Activated T-helper 1 cell treated with anti-CD3 and anti-CD28 coated beads, Interleukin-12 subunit alpha, Interleukin-12 subunit beta, Interleukin-2, Interleukin-4 antibody, amounts not matched to agents 30 ng/mL and 10 ng/mL and 1 ng/mL, durations not matched to agents 14 hours and 24 hours and 36 hours (primary cell): ENCODE data around the gene DGCR2. TPM values are rescaled to one million over a fixed set of nuclear protein-coding genes. Genes with fewer than 3 reads are reported as not detected.

Experiments used
- DNase-seq: peaks from one replicate; pipeline ENCODE4 v3.0.0; 2021; ENCODE audit warnings: low spot score
- H3K27ac Mint-ChIP-seq: one replicate; pipeline ENCODE4 v1.8.0; 2021; ENCODE audit warnings: mild to moderate bottlenecking, mixed read lengths
- H3K27me3 Mint-ChIP-seq: one replicate; pipeline ENCODE4 v1.8.0; 2022; ENCODE audit warnings: mild to moderate bottlenecking, moderate library complexity, mixed read lengths; ENCODE audit not compliant: insufficient read depth
- H3K36me3 Mint-ChIP-seq: one replicate; pipeline ENCODE4 v1.8.0; 2021; ENCODE audit warnings: low read depth, mixed read lengths
- H3K4me1 Mint-ChIP-seq: one replicate; pipeline ENCODE4 v1.8.0; 2021; ENCODE audit warnings: low read depth, mixed read lengths
- H3K4me3 Mint-ChIP-seq: one replicate; pipeline ENCODE4 v1.8.0; 2021; ENCODE audit warnings: mild to moderate bottlenecking, moderate library complexity, mixed read lengths
- H3K9me3 Mint-ChIP-seq: one replicate; pipeline ENCODE4 v1.8.0; 2021; ENCODE audit warnings: mixed read lengths
- intact Hi-C: fragments of 100-400 bp; cut with micrococcal nuclease; formaldehyde crosslinking; loops from one replicate; pipeline ENCODE4 v1.15.1; 2024
- total RNA-seq: library from RNA; stranded (reverse); gene quantifications from 2 replicates; pipeline ENCODE4 v1.2.3, GENCODE V29; 2022

The DGCR2 gene
- total RNA-seq, 1 donor from 2014 or later, result 23.2 TPM

GRCh38 chr22:19139001-19139356, 16.8 kb upstream of the DGCR2 start:
- Mint-ChIP-seq H3K27ac (no peak overlapping the region), H3K9me3 (no peaks in the 10 kb centered on the region), H3K4me3 (no peak overlapping the region), H3K4me1 (peaks cover 15% of the 10 kb centered on the region), H3K27me3 (no peaks in the 10 kb centered on the region), H3K36me3 (peaks cover 26% of the 10 kb centered on the region)
- DNase-seq, result no peak
- intact Hi-C loops, result no loop called here

DNA sequence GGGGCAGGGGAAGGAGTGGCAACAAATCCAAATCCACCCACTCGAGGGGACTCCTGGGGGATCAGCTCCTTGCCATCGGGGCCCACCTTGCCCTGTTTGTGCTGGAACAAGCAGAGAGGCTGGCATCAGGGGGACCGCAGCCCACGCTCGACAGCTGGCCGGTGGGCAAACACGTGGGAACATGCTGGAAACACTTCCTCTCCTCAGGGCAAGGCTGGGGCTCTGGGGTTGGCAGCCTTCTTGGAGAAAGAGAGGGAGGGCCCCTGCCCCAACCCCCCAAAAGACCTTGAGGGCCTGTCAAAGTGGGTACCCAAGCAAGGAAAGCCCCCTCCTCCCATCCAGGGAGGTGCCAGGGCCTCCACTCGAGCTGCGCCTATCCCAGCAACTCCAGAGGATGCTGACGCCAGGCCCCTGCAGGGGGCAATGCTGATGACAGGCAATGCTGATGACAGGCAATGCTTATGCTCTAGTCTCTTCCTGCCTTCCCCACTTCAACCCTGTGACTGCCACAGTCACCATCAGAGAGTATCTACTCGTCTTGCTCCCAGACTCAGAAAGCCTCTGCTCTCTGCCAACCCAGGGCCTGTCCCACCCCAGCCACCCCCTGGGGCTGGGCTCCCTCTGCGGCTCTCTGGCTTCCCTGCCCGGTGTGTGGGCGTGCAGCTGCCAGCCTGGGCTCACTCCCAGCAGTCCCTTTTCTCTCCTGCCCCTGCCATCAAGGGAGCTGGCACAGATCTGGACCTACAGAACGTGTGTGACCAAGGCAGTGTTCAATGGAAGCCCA, 16.2 kb upstream of the DGCR2 start:
- Mint-ChIP-seq H3K27me3 (no peaks in the 10 kb centered on the region), H3K36me3 (peaks cover 24% of the 10 kb centered on the region), H3K4me3 (no peak overlapping the region), H3K27ac (no peak overlapping the region), H3K4me1 (peaks cover 10% of the 10 kb centered on the region), H3K9me3 (no peaks in the 10 kb centered on the region)
- no peak for DNase-seq
- intact Hi-C loops, result no loop called here

DNA sequence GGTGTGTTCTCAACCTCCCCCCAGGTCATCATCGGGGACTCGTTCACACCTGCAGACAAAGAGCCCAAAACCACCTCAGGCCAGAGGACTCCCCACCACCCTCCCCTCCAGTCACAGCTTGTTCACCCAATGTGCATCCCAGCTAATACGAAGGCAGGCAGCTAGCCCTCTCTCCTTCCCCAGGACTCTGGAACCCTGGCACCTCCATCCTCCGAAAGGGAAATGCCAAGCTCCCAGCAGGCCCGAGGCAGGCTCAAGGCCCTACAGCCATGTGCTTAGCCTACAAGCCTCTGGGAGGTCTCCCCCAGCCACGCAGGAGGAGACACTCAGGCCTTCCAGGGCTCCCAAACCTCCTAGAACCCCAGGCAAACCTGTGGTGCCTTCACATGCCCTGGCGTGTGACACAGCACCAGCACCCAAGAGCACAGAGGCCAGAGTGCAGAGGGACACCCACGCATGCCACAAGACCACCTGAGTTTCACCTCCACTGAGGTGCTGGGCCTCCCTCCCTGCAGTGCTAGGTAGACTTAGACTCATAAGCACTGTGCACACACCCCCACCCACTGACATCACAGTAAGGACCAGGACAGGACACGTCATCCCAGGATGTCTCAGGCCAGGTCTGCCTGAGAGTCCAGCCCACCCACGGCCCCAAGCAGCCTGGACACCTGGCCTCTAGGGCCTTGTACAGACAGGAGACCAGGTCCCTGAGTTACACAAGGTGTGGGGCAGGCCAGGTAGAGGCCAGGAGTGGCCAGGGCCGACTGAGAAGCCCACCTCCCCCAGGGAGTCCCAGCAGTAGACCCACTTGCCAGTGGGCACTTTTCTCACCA, 15.4 kb upstream of the DGCR2 start:
- peaks cover 24% of the 10 kb centered on the region for H3K36me3 Mint-ChIP-seq
- H3K9me3 Mint-ChIP-seq, result no peaks in the 10 kb centered on the region
- intact Hi-C loops, result no loop called here
- H3K27ac Mint-ChIP-seq, result no peak overlapping the region
- H3K4me1 Mint-ChIP-seq, result peaks cover 7% of the 10 kb centered on the region
- H3K27me3 Mint-ChIP-seq, result no peaks in the 10 kb centered on the region
- no peak for DNase-seq
- H3K4me3 Mint-ChIP-seq, result no peak overlapping the region

GRCh38 chr22:19136915-19137314, 14.7 kb upstream of the DGCR2 start:
- Mint-ChIP-seq H3K36me3 (peaks cover 24% of the 10 kb centered on the region), H3K4me1 (peaks cover 7% of the 10 kb centered on the region), H3K27ac (no peak overlapping the region), H3K4me3 (no peak overlapping the region), H3K27me3 (no peaks in the 10 kb centered on the region), H3K9me3 (no peaks in the 10 kb centered on the region)
- intact Hi-C loops, result no loop called here
- DNase-seq, result no peak

- no peak overlapping the region for H3K27ac Mint-ChIP-seq
- intact Hi-C loops, result no loop called here
- no peaks in the 10 kb centered on the region for H3K27me3 Mint-ChIP-seq
These were observed 12.7 kb upstream of the DGCR2 start for GRCh38 chr22:19134874-19135273.

GRCh38 chr22:19134176-19134831, 12.1 kb upstream of the DGCR2 start:
- H3K9me3 Mint-ChIP-seq, result no peaks in the 10 kb centered on the region
- no peak overlapping the region for H3K4me3 Mint-ChIP-seq
- no peak for DNase-seq
- no peak overlapping the region for H3K27ac Mint-ChIP-seq
- no peaks in the 10 kb centered on the region for H3K27me3 Mint-ChIP-seq
- intact Hi-C loops, result no loop called here
- no peaks in the 10 kb centered on the region for H3K4me1 Mint-ChIP-seq
- peaks cover 15% of the 10 kb centered on the region for H3K36me3 Mint-ChIP-seq

More at GRCh38 chr22:19134874-19135273, 12.7 kb upstream of the DGCR2 start:
- Mint-ChIP-seq H3K4me3 (no peak overlapping the region), H3K9me3 (no peaks in the 10 kb centered on the region), H3K4me1 (no peaks in the 10 kb centered on the region), H3K36me3 (peaks cover 15% of the 10 kb centered on the region)
- DNase-seq, result no peak

- no peak overlapping the region for H3K27ac Mint-ChIP-seq
- peaks cover 15% of the 10 kb centered on the region for H3K36me3 Mint-ChIP-seq
- H3K9me3 Mint-ChIP-seq, result no peaks in the 10 kb centered on the region
- no peak for DNase-seq
- intact Hi-C loops, result no loop called here
- no peaks in the 10 kb centered on the region for H3K4me1 Mint-ChIP-seq
- no peak overlapping the region for H3K4me3 Mint-ChIP-seq
- H3K27me3 Mint-ChIP-seq, result no peaks in the 10 kb centered on the region
These were observed 11.3 kb upstream of the DGCR2 start for GRCh38 chr22:19133561-19133960.

DNA sequence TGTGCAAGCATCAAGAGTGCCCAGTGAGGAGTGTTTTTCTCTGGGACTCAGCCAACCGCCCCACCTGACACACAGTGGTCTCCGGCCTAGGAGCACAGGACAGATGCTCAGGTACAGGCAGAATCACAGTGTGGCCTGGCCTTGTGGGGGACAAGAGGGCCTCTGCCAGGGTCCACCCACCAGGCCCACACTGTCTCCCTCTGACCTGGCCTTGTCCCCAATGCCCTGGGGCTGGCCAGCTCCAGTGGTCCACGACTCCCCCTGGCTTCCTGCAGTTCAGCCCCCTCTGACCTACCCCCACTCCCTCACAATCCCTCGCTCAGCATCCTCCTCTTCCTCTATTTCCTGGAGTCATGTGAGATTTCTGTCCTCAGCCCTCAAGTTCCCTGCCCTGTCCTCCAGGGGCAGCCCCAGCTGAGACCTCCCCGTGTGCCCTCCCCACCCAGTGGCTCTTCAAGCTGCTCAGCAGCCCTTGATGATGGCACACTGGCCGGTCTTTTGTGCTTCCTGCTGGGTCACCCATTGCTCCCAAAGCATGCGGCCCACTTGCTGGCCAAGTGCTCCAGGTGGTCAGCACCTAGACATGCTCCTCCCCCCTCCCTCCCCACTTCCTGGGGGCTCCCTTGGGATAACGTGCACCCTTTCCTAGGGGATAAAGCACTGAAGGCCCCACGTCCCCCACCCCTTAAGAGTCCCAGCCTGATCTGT, 10.6 kb upstream of the DGCR2 start:
- no peak for DNase-seq
- intact Hi-C loops, result no loop called here
- Mint-ChIP-seq H3K36me3 (peaks cover 15% of the 10 kb centered on the region), H3K27ac (no peak overlapping the region), H3K4me1 (no peaks in the 10 kb centered on the region), H3K9me3 (no peaks in the 10 kb centered on the region), H3K27me3 (no peaks in the 10 kb centered on the region), H3K4me3 (no peak overlapping the region)

DNA sequence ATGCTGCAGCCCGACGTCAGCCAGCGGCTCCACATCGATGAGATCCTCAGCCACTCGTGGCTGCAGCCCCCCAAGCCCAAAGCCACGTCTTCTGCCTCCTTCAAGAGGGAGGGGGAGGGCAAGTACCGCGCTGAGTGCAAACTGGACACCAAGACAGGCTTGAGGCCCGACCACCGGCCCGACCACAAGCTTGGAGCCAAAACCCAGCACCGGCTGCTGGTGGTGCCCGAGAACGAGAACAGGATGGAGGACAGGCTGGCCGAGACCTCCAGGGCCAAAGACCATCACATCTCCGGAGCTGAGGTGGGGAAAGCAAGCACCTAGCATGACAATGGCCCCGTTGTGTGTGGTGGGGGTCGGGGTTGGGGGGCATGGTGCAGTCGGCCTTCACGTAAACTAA, 9.9 kb upstream of the DGCR2 start:
- no peak for DNase-seq
- H3K4me1 Mint-ChIP-seq, result no peaks in the 10 kb centered on the region
- H3K9me3 Mint-ChIP-seq, result no peaks in the 10 kb centered on the region
- H3K4me3 Mint-ChIP-seq, result no peak overlapping the region
- no peaks in the 10 kb centered on the region for H3K27me3 Mint-ChIP-seq
- H3K36me3 Mint-ChIP-seq, result peaks cover 15% of the 10 kb centered on the region
- no peak overlapping the region for H3K27ac Mint-ChIP-seq
- intact Hi-C loops, result no loop called here

DNA sequence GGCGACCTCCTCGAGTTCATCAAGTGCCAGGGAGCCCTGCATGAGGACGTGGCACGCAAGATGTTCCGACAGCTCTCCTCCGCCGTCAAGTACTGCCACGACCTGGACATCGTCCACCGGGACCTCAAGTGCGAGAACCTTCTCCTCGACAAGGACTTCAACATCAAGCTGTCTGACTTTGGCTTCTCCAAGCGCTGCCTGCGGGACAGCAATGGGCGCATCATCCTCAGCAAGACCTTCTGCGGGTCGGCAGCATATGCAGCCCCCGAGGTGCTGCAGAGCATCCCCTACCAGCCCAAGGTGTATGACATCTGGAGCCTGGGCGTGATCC, 9.4 kb upstream of the DGCR2 start:
- Mint-ChIP-seq H3K27me3 (no peaks in the 10 kb centered on the region), H3K27ac (no peak overlapping the region)
- intact Hi-C loops, result no loop called here

GRCh38 chr22:19130959-19131684, 8.9 kb upstream of the DGCR2 start, which contains the start of gene TSSK2:
Gene TSSK2 (plus strand): TSS chr22:19131308. CDS start chr22:19131400, 92 bp downstream.
- Mint-ChIP-seq H3K27ac (no peak within 1 kb of the TSS), H3K36me3 (peaks cover 8% of the 10 kb centered on the region), H3K4me1 (no peaks in the 10 kb centered on the region), H3K4me3 (no peak within 1 kb of the TSS), H3K9me3 (no peaks in the 10 kb centered on the region), H3K27me3 (no peaks in the 10 kb centered on the region)
- intact Hi-C loops, result no loop called here
- no peak for DNase-seq

More for the DNA sequence above, 9.4 kb upstream of the DGCR2 start:
- H3K4me1 Mint-ChIP-seq, result no peaks in the 10 kb centered on the region
- H3K9me3 Mint-ChIP-seq, result no peaks in the 10 kb centered on the region
- H3K4me3 Mint-ChIP-seq, result no peak overlapping the region
- H3K36me3 Mint-ChIP-seq, result peaks cover 12% of the 10 kb centered on the region
- DNase-seq, result no peak

DNA sequence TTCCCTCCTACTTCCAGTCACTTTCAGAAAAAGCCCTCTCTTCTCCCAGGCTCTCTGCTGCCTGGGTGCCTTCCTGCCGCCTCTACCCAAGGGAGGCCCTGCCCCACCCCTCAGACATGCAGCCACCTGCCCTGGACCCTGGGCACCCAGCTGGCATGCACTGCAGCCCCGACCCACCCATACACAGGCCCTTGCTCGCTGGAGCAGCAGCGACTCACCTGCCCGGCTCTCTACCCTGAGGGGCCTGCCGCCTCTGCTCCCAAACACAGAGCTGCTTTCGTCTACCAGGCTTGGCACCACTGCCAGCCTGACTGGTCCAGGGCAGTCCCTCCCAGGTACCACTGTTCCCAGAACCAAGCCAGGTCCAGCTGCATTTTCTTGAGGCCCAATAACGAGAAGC, 7.7 kb upstream of the DGCR2 start:
- Mint-ChIP-seq H3K36me3 (peaks cover under 1% of the 10 kb centered on the region), H3K27me3 (no peaks in the 10 kb centered on the region), H3K9me3 (no peaks in the 10 kb centered on the region), H3K4me3 (no peak overlapping the region), H3K4me1 (no peaks in the 10 kb centered on the region), H3K27ac (no peak overlapping the region)
- intact Hi-C loops, result no loop called here
- no peak for DNase-seq
